HL-60 (cell line): Measurements from ENCODE around the gene PCSK9.

Experiments used
- DNase-seq, 2 experiments: peaks; one replicate each; pipeline ENCODE4 v3.0.0-alpha.2; 2010 to 2020; ENCODE audit warnings: low read depth in 1 of 2, low spot score in 1 of 2
- H3K27ac ChIP-seq: fragments of 250-450 bp; sonication (Bioruptor Pico); replicated peaks from 2 replicates; pipeline ENCODE4 v1.5.1; 2020; ENCODE audit warnings: mild to moderate bottlenecking, moderate library complexity
- H3K27me3 ChIP-seq: fragments of 250-450 bp; sonication (Bioruptor Pico); 2 replicates; pipeline ENCODE4 v1.5.1; 2021; ENCODE audit warnings: mild to moderate bottlenecking, moderate library complexity; ENCODE audit not compliant: insufficient read depth, poor library complexity, severe bottlenecking
- H3K4me3 ChIP-seq: replicated peaks from 2 replicates; pipeline ENCODE4 v1.5.1; 2011; ENCODE audit warnings: mild to moderate bottlenecking, control low read depth, low read length; ENCODE audit not compliant: insufficient read depth
- GABPA ChIP-seq: IDR thresholded peaks from 2 replicates; pipeline ENCODE4 v1.6.1; 2012; ENCODE audit warnings: low read depth
- POLR2AphosphoS5 ChIP-seq: IDR thresholded peaks from 2 replicates; pipeline ENCODE4 v1.6.1; 2012; ENCODE audit warnings: low read depth
- SPI1 ChIP-seq: IDR thresholded peaks from 2 replicates; pipeline ENCODE4 v1.6.1; 2012; ENCODE audit warnings: low read depth, mild to moderate bottlenecking, borderline replicate concordance
- TF ChIP-seq, protein P1 (sequence below): IDR thresholded peaks from one replicate; pipeline ENCODE4 v1.5.1; 2011; ENCODE audit warnings: low read length, control low read depth, inconsistent platforms; ENCODE audit not compliant: insufficient read depth
- TF ChIP-seq, protein P2 (sequence below): IDR thresholded peaks from 2 replicates; pipeline ENCODE4 v1.6.1; 2012; ENCODE audit warnings: low read depth; ENCODE audit not compliant: insufficient replicate concordance

Gene PCSK9

DNA sequence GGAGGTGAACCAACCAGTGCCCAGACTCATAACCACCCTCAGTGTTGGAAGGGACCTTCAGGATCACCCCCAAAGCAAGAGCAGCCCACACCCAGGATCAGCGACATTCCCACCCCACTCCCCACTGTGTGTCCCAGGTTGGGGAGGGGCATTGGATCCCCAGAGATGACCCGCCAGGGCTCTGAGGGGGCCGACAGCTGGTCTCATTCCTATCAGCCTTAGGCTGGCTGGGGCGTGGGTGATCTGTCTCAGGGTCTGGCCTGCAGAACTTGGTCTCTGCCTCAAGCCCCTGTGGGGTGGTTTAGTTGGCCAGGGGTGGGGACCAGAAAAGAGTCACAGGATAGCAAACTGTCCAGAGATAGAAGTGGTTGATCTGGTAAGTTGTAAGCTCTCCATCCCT, 48.4 kb upstream of the PCSK9 start:
- TF ChIP-seq GABPA (no peak), SPI1 (no peak), POLR2AphosphoS5 (no peak)
- TF ChIP-seq, protein P1, sequence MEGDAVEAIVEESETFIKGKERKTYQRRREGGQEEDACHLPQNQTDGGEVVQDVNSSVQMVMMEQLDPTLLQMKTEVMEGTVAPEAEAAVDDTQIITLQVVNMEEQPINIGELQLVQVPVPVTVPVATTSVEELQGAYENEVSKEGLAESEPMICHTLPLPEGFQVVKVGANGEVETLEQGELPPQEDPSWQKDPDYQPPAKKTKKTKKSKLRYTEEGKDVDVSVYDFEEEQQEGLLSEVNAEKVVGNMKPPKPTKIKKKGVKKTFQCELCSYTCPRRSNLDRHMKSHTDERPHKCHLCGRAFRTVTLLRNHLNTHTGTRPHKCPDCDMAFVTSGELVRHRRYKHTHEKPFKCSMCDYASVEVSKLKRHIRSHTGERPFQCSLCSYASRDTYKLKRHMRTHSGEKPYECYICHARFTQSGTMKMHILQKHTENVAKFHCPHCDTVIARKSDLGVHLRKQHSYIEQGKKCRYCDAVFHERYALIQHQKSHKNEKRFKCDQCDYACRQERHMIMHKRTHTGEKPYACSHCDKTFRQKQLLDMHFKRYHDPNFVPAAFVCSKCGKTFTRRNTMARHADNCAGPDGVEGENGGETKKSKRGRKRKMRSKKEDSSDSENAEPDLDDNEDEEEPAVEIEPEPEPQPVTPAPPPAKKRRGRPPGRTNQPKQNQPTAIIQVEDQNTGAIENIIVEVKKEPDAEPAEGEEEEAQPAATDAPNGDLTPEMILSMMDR, result no peak
- H3K4me3 ChIP-seq, result no peak overlapping the region
- H3K27ac ChIP-seq, result no peak overlapping the region
- no peak for DNase-seq
- H3K27me3 ChIP-seq, result peaks cover 5% of the 10 kb centered on the region

DNA sequence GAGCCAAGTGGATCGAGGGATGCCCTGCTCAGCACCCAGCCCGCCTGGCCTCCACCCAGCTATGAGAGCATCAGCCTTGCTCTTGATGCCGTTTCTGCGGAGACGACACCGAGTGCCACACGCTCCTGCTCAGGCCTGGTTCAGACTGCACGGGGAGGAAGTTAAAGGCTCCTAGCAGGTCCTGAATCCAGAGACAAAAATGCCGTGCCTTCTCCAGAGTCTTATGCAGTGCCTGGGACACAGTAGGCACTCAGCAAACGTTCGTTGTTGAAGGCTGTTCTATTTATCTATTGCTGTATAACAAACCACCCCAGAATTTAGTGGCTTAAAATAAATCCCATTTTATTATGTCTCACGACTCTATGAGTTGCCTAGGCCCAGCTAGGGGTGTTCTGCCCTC, 47.4 kb upstream of the PCSK9 start:
- no peak for TF ChIP-seq SPI1
- TF ChIP-seq GABPA, result no peak
- no peak for TF ChIP-seq POLR2AphosphoS5
- no peak for DNase-seq
- Histone ChIP-seq H3K27me3 (peaks cover 10% of the 10 kb centered on the region), H3K4me3 (no peak overlapping the region), H3K27ac (no peak overlapping the region)

DNA sequence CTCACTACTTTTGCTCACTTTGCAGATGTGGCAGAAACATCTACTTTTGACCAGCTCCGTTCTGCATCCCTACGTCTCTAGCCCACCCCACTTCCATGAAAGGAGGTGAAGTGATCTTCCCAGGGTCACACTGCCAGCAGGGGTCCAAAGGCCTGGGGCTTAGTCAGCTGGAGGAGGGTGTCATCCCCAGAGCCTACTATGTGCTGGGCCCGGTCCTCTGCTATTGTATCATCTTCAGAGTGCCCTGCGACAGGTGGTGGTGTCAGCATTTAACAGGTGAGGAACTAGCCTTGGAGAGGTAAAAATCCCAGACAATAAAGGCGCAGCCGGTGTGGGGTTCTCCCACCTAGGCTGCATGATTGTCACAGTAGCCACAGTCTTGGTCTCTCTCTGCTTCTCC, 46.2 kb upstream of the PCSK9 start:
- Histone ChIP-seq H3K4me3 (no peak overlapping the region), H3K27me3 (peaks cover 20% of the 10 kb centered on the region), H3K27ac (no peak overlapping the region)
- no peak for DNase-seq
- TF ChIP-seq, protein P2, sequence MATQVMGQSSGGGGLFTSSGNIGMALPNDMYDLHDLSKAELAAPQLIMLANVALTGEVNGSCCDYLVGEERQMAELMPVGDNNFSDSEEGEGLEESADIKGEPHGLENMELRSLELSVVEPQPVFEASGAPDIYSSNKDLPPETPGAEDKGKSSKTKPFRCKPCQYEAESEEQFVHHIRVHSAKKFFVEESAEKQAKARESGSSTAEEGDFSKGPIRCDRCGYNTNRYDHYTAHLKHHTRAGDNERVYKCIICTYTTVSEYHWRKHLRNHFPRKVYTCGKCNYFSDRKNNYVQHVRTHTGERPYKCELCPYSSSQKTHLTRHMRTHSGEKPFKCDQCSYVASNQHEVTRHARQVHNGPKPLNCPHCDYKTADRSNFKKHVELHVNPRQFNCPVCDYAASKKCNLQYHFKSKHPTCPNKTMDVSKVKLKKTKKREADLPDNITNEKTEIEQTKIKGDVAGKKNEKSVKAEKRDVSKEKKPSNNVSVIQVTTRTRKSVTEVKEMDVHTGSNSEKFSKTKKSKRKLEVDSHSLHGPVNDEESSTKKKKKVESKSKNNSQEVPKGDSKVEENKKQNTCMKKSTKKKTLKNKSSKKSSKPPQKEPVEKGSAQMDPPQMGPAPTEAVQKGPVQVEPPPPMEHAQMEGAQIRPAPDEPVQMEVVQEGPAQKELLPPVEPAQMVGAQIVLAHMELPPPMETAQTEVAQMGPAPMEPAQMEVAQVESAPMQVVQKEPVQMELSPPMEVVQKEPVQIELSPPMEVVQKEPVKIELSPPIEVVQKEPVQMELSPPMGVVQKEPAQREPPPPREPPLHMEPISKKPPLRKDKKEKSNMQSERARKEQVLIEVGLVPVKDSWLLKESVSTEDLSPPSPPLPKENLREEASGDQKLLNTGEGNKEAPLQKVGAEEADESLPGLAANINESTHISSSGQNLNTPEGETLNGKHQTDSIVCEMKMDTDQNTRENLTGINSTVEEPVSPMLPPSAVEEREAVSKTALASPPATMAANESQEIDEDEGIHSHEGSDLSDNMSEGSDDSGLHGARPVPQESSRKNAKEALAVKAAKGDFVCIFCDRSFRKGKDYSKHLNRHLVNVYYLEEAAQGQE, result no peak
- TF ChIP-seq, protein P1, result no peak
- TF ChIP-seq POLR2AphosphoS5, result no peak
- TF ChIP-seq GABPA, result no peak
- TF ChIP-seq SPI1, result no peak

DNA sequence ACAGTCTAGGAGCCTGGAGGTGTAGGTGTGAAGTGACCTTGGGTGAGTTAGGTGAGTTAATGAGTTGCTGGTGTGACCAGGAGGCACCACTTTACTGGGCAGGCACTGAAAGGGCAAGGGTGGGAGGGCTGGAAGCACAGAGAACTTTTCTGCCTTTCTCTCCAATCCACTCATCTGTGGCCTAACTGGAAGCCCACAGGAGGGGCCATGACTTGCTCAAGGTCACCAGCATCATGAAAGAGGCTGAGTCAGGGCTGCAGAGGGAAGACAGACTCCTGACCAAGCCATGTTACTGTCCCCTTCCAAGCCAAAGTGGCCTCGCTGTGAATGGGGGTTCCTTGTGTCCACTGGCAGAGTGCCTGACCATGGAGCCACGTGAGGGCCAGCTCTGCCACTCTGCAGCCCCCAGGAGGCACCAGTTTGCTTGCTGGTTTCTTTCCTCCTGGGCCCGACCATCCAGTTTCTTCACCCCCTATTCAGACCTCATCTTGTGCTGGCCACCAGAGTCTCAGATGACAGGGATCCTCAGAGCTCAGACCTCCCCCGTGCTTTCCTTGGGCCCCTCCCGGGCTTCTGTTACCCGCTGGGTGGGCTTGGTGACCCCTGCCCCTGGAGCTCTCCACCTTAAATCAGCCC, 44.9 kb upstream of the PCSK9 start:
- TF ChIP-seq GABPA (no peak), SPI1 (no peak), POLR2AphosphoS5 (no peak)
- TF ChIP-seq, protein P1, result no peak
- H3K27ac ChIP-seq, result no peak overlapping the region
- peaks cover 20% of the 10 kb centered on the region for H3K27me3 ChIP-seq
- H3K4me3 ChIP-seq, result no peak overlapping the region
- no peak for DNase-seq

DNA sequence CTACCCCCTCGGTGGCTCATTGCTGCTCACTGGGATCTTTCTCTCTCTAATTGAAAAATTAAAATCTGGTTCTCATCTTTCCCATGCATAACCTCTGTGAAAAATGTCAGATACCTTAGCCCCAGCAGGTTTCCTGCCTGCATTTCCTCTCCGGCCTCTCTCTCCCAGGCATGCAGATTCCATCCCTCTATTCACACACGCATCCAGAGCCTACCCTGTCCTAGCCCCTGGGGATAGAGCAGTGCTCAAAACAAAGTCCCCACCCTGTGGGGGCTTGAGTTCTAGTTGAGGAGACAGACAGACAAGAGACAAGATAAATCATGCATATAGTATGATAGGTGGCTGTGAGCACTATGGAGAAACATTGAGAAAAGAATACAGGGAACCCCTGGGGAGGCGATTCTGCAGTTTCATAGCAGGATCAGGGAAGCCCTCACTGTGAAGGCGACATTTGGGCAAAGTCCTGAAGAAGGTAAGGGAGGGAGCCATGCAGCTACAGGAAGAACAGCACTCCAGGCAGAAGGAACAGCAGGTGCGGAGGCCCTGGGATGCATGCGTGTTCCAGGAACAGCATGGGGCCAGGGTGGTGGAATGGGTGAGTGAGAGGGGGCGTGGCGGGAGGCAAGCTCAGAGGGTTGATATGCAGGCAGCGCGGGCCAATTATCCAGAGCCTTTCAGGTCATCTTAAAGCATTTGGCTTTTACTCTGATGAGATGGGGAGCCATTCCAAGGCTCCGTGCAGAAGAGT, 44.2 kb upstream of the PCSK9 start:
- DNase-seq, result no peak
- Histone ChIP-seq H3K27ac (no peak overlapping the region), H3K4me3 (no peak overlapping the region), H3K27me3 (peaks cover 25% of the 10 kb centered on the region)
- TF ChIP-seq, protein P2, result no peak
- TF ChIP-seq GABPA (no peak), POLR2AphosphoS5 (no peak), SPI1 (no peak)
- TF ChIP-seq, protein P1, result no peak
